ENCODE data around the gene PRSS53.

- TF ChIP-seq CTCF (IDR thresholded peaks at IDR 0.05; ENCODE audit: insufficient read depth, low read length, poor library complexity, severe bottlenecking), result no peak
- TF ChIP-seq EZH2phosphoT487 (conservative IDR thresholded peaks at IDR 0.05; ENCODE audit: low read length), result no peak
These were observed 21.4 kb downstream of the PRSS53 start for GRCh38 chr16:31067342-31067741.
